Stimulated activated CD4-positive, alpha-beta T cell treated with anti-CD3 and anti-CD28 coated beads, Interleukin-12 subunit alpha, Interleukin-12 subunit beta, amount 100 ng/mL, for 24 hours (primary cell): ENCODE measurements around the gene CABLES2.
A peak's percentile ranks its signal among the peaks of the same experiment; 100 is the strongest.

Source experiments
- DNase-seq, 2 experiments: peaks; one replicate each; pipeline ENCODE4 v3.0.0-alpha.2; 2020; ENCODE audit warnings: low read depth in 2 of 2

The CABLES2 gene

GRCh38 chr20:62407221-62407992 is at the start of gene CABLES2:
Gene CABLES2 (minus strand): TSS chr20:62407285. CDS start chr20:62407276, 9 bp downstream.
- DNase-seq, result peak; percentile 85

GRCh38 chr20:62455929-62456328 is 48.8 kb upstream of the CABLES2 start:
- DNase-seq, result no peak

- DNase-seq, result no peak
These were observed 48.0 kb upstream of the CABLES2 start for GRCh38 chr20:62454904-62455636.

GRCh38 chr20:62453186-62453808 is 46.2 kb upstream of the CABLES2 start:
- no peak for DNase-seq

GRCh38 chr20:62452475-62453095 is 45.5 kb upstream of the CABLES2 start:
- DNase-seq, result no peak

GRCh38 chr20:62451970-62452369 is 44.9 kb upstream of the CABLES2 start:
- no peak for DNase-seq

GRCh38 chr20:62451156-62451767 is 44.2 kb upstream of the CABLES2 start:
- DNase-seq, result no peak

GRCh38 chr20:62449951-62450691 is 43.0 kb upstream of the CABLES2 start:
- no peak for DNase-seq

- DNase-seq, result no peak
These were observed 41.7 kb upstream of the CABLES2 start for GRCh38 chr20:62448788-62449187.

GRCh38 chr20:62448038-62448437 is 41.0 kb upstream of the CABLES2 start:
- DNase-seq, result no peak

- no peak for DNase-seq
These were observed 40.1 kb upstream of the CABLES2 start for GRCh38 chr20:62446888-62447869.

GRCh38 chr20:62446481-62446880 is 39.4 kb upstream of the CABLES2 start:
- DNase-seq, result no peak

- no peak for DNase-seq
These were observed 38.7 kb upstream of the CABLES2 start for GRCh38 chr20:62445553-62446340.

- no peak for DNase-seq
These were observed 37.2 kb upstream of the CABLES2 start for GRCh38 chr20:62444286-62444685.

- no peak for DNase-seq
These were observed 35.0 kb upstream of the CABLES2 start for GRCh38 chr20:62441987-62442539.

GRCh38 chr20:62439218-62439617 is 32.1 kb upstream of the CABLES2 start:
- no peak for DNase-seq

GRCh38 chr20:62437927-62438326 is 30.8 kb upstream of the CABLES2 start:
- no peak for DNase-seq

- no peak for DNase-seq
These were observed 30.4 kb upstream of the CABLES2 start for GRCh38 chr20:62437496-62437895.

- no peak for DNase-seq
These were observed 29.6 kb upstream of the CABLES2 start for GRCh38 chr20:62436692-62437091.
